Liver (tissue), 3 donors: Measurements from ENCODE around the gene SRGAP3.

Experiments
- CTCF ChIP-seq: fragments of 150-350 bp; IDR thresholded peaks from 2 replicates; pipeline ENCODE4 v1.5.1; 2017; ENCODE audit warnings: improper control_type of control experiment, low read depth, low read length; ENCODE audit not compliant: missing input control
- FOXA1 ChIP-seq: IDR thresholded peaks from 2 replicates; pipeline ENCODE4 v1.6.1; 2016; ENCODE audit warnings: antibody characterized with exemption
- GABPA ChIP-seq, 2 donors: IDR thresholded peaks in 1 of 2; conservative IDR thresholded peaks in 1 of 2; 2 replicates each; pipeline ENCODE4 v1.6.1; 2016; ENCODE audit warnings: antibody characterized with exemption in 2 of 2, mild to moderate bottlenecking in 1 of 2, moderate library complexity in 1 of 2
- MAX ChIP-seq: IDR thresholded peaks from 2 replicates; pipeline ENCODE4 v1.6.1; 2016; ENCODE audit warnings: antibody characterized with exemption
- REST ChIP-seq: IDR thresholded peaks from 2 replicates; pipeline ENCODE4 v1.6.1; 2016; ENCODE audit warnings: antibody characterized with exemption, mild to moderate bottlenecking
- YY1 ChIP-seq: IDR thresholded peaks from 2 replicates; pipeline ENCODE4 v1.6.1; 2016; ENCODE audit warnings: antibody characterized with exemption, mild to moderate bottlenecking
- donor health status: healthy.
- donor health status: healthy.

- TF ChIP-seq CTCF (no peak), MAX (no peak), YY1 (no peak), REST (no peak), GABPA (IDR thresholded peaks at IDR 0.05 in 1 of 2, conservative IDR thresholded peaks at IDR 0.05 in 1 of 2) (no peak), FOXA1 (no peak)
These were observed 287.1 kb downstream of the SRGAP3 start for GRCh38 chr3:8962226-8962861.
